HG02610 (cell line): ENCODE measurements around the gene SMG6.

Source experiments
- ATAC-seq: cut with Tn5 transposase; IDR thresholded peaks from one replicate; pipeline ENCODE4 v1.9.1; 2021; ENCODE audit warnings: mild to moderate bottlenecking, moderate library complexity; ENCODE audit not compliant: unreplicated experiment

SMG6 gene

GRCh38 chr17:2064980-2065785 is 238.4 kb downstream of the SMG6 start:
- ATAC-seq: no peak

GRCh38 chr17:2064520-2064971 is 239.0 kb downstream of the SMG6 start:
- no peak for ATAC-seq

GRCh38 chr17:2064147-2064489 is 239.5 kb downstream of the SMG6 start:
- ATAC-seq: no peak

GRCh38 chr17:2063261-2064146 is 240.1 kb downstream of the SMG6 start:
- ATAC-seq: no peak

- ATAC-seq: no peak
Observed at GRCh38 chr17:2062571-2063183, 240.9 kb downstream of the SMG6 start.

GRCh38 chr17:2061441-2061958 is 242.1 kb downstream of the SMG6 start:
- no peak for ATAC-seq

- no peak for ATAC-seq
Observed at GRCh38 chr17:2060681-2061440, 242.7 kb downstream of the SMG6 start.

GRCh38 chr17:2060385-2060658 is 243.3 kb downstream of the SMG6 start:
- no peak for ATAC-seq

- ATAC-seq: no peak
Observed at GRCh38 chr17:2059547-2060384, 243.8 kb downstream of the SMG6 start.

GRCh38 chr17:2058586-2059546 is 244.7 kb downstream of the SMG6 start:
- no peak for ATAC-seq

GRCh38 chr17:2057760-2058585 is 245.6 kb downstream of the SMG6 start:
- ATAC-seq: no peak

- no peak for ATAC-seq
Observed at GRCh38 chr17:2057175-2057759, 246.3 kb downstream of the SMG6 start.

- ATAC-seq: no peak
Observed at GRCh38 chr17:2056206-2057174, 247.1 kb downstream of the SMG6 start.

- ATAC-seq: no peak
Observed at GRCh38 chr17:2055292-2056205, 248.0 kb downstream of the SMG6 start.

- ATAC-seq: peak; percentile 30
Observed at GRCh38 chr17:2054512-2055291, 248.9 kb downstream of the SMG6 start, which contains the start of gene HIC1. Gene HIC1 (plus strand): TSS chr17:2055103. CDS start chr17:2056691, 1,588 bp downstream.
